C4-2B (cell line): Measurements from ENCODE around the gene ZBTB20.

Source experiments
- H3K27ac ChIP-seq: fragments of 450-650 bp; 2 replicates; pipeline ENCODE4 v1.5.1; 2017
- CTCF ChIP-seq: fragments of 450-650 bp; conservative IDR thresholded peaks from 2 replicates; pipeline ENCODE4 v1.5.1; 2017; ENCODE audit warnings: mild to moderate bottlenecking
- ZFX ChIP-seq: fragments of 450-650 bp; IDR thresholded peaks from 2 replicates; pipeline ENCODE4 v1.6.1; 2017

Gene ZBTB20

GRCh38 chr3:114308830-114309229, 838.3 kb downstream of the ZBTB20 start:
- TF ChIP-seq CTCF (no peak), ZFX (no peak)
- no peak overlapping the region for H3K27ac ChIP-seq

DNA sequence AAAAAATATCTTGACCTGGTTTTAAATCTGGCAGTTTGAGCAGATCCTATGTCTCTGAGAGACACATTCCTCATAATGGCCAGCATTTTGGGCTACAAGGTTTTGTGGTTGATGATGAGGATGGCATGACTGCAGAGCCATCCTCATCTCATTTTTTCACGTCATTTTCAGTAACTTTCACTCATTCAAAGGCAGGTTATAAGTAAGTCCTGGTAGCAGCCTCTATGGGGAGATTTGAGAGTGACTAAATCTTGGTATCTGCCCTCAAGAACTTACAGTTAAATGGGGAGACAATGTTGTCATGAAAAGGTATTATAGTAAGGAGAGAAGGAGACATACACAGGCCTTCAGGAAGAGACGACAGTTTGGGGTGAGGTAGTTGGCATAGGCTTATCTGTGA, 838.7 kb downstream of the ZBTB20 start:
- TF ChIP-seq CTCF = no peak
- TF ChIP-seq ZFX = no peak
- no peak overlapping the region for H3K27ac ChIP-seq

DNA sequence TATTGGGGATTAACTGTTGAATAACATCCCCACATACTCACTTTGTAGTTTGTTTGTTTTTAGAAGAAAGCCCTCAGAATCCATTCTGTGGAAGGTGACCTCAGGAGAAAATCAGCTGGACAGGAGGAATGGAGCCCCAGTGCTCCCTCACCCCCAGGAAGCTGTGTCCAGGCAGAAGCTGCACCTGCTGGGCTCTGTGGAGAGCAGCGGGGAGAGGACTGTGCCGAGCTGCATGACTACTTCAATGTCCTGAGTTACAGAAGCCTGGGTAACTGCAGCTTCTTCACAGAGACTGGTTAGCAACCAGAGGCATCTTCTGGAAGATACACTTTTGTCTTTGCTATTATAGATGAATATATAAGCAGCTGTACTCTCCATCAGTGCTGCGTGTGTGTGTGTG, 839.3 kb downstream of the ZBTB20 start:
- no peak for TF ChIP-seq CTCF
- TF ChIP-seq ZFX = no peak
- H3K27ac ChIP-seq = no peak overlapping the region

GRCh38 chr3:114307222-114307830, 839.8 kb downstream of the ZBTB20 start:
- TF ChIP-seq CTCF = no peak
- TF ChIP-seq ZFX = no peak

GRCh38 chr3:114299941-114300624, 847.0 kb downstream of the ZBTB20 start:
- no peak overlapping the region for H3K27ac ChIP-seq
- TF ChIP-seq ZFX (no peak), CTCF (no peak)

More at GRCh38 chr3:114307222-114307830, 839.8 kb downstream of the ZBTB20 start:
- no peak overlapping the region for H3K27ac ChIP-seq

DNA sequence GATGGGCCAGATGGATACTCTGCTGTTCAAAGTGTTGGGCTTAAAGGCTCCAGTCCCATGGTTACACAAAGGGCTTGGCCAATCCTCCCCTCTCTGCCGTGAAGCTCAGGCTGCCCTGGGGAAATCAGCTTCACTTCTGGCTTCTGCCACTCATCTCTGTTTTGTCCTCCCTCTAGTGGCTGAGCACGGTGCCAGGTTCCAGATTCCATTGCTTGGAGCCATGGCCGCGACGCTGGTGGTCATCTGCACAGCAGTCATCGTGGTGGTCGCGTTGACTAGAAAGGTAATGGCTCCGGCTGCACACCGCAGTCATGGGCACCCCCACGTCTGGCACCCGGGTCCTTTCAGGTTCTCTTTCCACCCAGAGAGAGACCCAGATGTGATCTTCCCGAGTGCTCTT, 847.7 kb downstream of the ZBTB20 start:
- TF ChIP-seq ZFX (no peak), CTCF (peak; percentile 68)
- H3K27ac ChIP-seq = no peak overlapping the region

- TF ChIP-seq CTCF (no peak), ZFX (no peak)
Measured at GRCh38 chr3:114295946-114296345, 851.1 kb downstream of the ZBTB20 start.

More at GRCh38 chr3:114295946-114296345, 851.1 kb downstream of the ZBTB20 start:
- H3K27ac ChIP-seq = no peak overlapping the region
